Activated CD4-positive, alpha-beta T cell treated with anti-CD3 and anti-CD28 coated beads for 1 hour (primary cell): ENCODE data around the gene OLIG2.

Experiments used
- DNase-seq: peaks from one replicate; pipeline ENCODE4 v3.0.0-alpha.2; 2020

The OLIG2 gene

GRCh38 chr21:33033961-33034413 lies 8.3 kb downstream of the OLIG2 start:
- no peak for DNase-seq

- DNase-seq = no peak
Measured at GRCh38 chr21:33035147-33035546, 9.4 kb downstream of the OLIG2 start.

GRCh38 chr21:33036430-33037162 lies 10.9 kb downstream of the OLIG2 start:
- no peak for DNase-seq

- DNase-seq = no peak
Measured at GRCh38 chr21:33037501-33037900, 11.8 kb downstream of the OLIG2 start.

GRCh38 chr21:33039536-33039935 lies 13.8 kb downstream of the OLIG2 start:
- DNase-seq = no peak

GRCh38 chr21:33040215-33040614 lies 14.5 kb downstream of the OLIG2 start:
- no peak for DNase-seq

GRCh38 chr21:33041981-33042380 lies 16.2 kb downstream of the OLIG2 start:
- DNase-seq = no peak

- DNase-seq = no peak
Measured at GRCh38 chr21:33042812-33043211, 17.1 kb downstream of the OLIG2 start.

GRCh38 chr21:33046455-33046854 lies 20.7 kb downstream of the OLIG2 start:
- DNase-seq = no peak

- DNase-seq = no peak
Measured at GRCh38 chr21:33047231-33047630, 21.5 kb downstream of the OLIG2 start.

- DNase-seq = no peak
Measured at GRCh38 chr21:33051925-33052324, 26.2 kb downstream of the OLIG2 start.

GRCh38 chr21:33053951-33054350 lies 28.2 kb downstream of the OLIG2 start:
- no peak for DNase-seq

- DNase-seq = no peak
Measured at GRCh38 chr21:33055991-33056390, 30.3 kb downstream of the OLIG2 start.

GRCh38 chr21:33057385-33057940 lies 31.7 kb downstream of the OLIG2 start:
- no peak for DNase-seq

- no peak for DNase-seq
Measured at GRCh38 chr21:33058527-33058926, 32.8 kb downstream of the OLIG2 start.

- DNase-seq = no peak
Measured at GRCh38 chr21:33058957-33059356, 33.2 kb downstream of the OLIG2 start.

- DNase-seq = no peak
Measured at GRCh38 chr21:33059380-33059841, 33.7 kb downstream of the OLIG2 start.

GRCh38 chr21:33061233-33061632 lies 35.5 kb downstream of the OLIG2 start:
- DNase-seq = no peak

- no peak for DNase-seq
Measured at GRCh38 chr21:33063375-33063883, 37.7 kb downstream of the OLIG2 start.

GRCh38 chr21:33063907-33064622 lies 38.3 kb downstream of the OLIG2 start:
- DNase-seq = no peak

- DNase-seq = no peak
Measured at GRCh38 chr21:33064623-33065390, 39.1 kb downstream of the OLIG2 start.

- DNase-seq = no peak
Measured at GRCh38 chr21:33067043-33067442, 41.3 kb downstream of the OLIG2 start.

- DNase-seq = no peak
Measured at GRCh38 chr21:33067457-33067856, 41.7 kb downstream of the OLIG2 start.
